ENCODE data around the gene KLF15. TPM values are rescaled to one million over a fixed set of nuclear protein-coding genes. Genes with fewer than 3 reads are reported as not detected.

Gene KLF15
- total RNA-seq, 1 experiment from 2014 or later, result not detected

DNA sequence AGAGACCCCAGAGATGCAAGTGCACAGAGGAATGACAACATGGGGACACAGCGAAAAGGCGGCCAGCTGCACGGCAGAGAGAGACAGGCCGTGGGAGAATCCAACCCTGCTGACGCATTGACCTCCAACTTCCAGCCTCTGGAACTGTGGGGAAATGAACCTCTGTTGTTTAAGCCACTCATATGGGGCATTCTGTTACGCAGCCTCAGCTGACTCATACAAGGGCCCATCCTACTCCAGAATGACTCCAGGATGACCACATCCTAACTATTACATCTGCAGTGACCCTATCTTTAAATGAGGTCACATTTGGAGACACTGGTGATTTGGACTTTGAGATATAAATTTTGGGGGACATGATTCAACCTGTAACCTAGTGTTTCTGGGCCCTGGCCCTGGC lies 44.0 kb downstream of the KLF15 start:
- no TSS peak for BruUV-seq (replicated peaks)
- H3K79me2 ChIP-seq (ENCODE audit: low read length), result no peaks in the 10 kb centered on the region
- H3K27ac ChIP-seq (ENCODE audit: low read length), result no peak overlapping the region
- no peak overlapping the region for H3K4me2 ChIP-seq (ENCODE audit: low read length)
- no peak overlapping the region for H2AFZ ChIP-seq (ENCODE audit: low read length)
- no peak overlapping the region for H3K9ac ChIP-seq (ENCODE audit: low read length)
- H4K20me1 ChIP-seq (ENCODE audit: low read length), result no peaks in the 10 kb centered on the region
- DNase-seq (no peak), ATAC-seq (no peak)
- no peaks in the 10 kb centered on the region for H3K36me3 ChIP-seq (ENCODE audit: low read depth, low read length)
- ChIA-PET POLR2A (ENCODE audit: unreplicated experiment) (no interaction called here), CTCF (no interaction called here)
- intact Hi-C loops (cut with micrococcal nuclease), result no loop called here
- H3K9me3 ChIP-seq (ENCODE audit: low read length), result no peaks in the 10 kb centered on the region
- TF ChIP-seq EZH2 (IDR thresholded peaks at IDR 0.05; ENCODE audit: low read length, unreplicated experiment), result no peak
- no peak for TF ChIP-seq CTCF (conservative IDR thresholded peaks at IDR 0.05; ENCODE audit: low read depth, low read length)
- TF ChIP-seq EZH2phosphoT487 (IDR thresholded peaks at IDR 0.05; ENCODE audit: borderline replicate concordance, low read length), result no peak
- no peaks in the 10 kb centered on the region for H3K27me3 ChIP-seq (ENCODE audit: low read length)
- H3K4me1 ChIP-seq (ENCODE audit: insufficient read depth, low read length), result no peaks in the 10 kb centered on the region
- H3K9me2 ChIP-seq (replicated peaks; ENCODE audit: low read length), result no peaks in the 10 kb centered on the region
- no peaks in the 10 kb centered on the region for H3F3A ChIP-seq (ENCODE audit: low read length, unreplicated experiment)
- H3K4me3 ChIP-seq (ENCODE audit: low read length), result no peak overlapping the region

GRCh38 chr3:126312341-126312740 lies 44.9 kb downstream of the KLF15 start:
- TF ChIP-seq EZH2phosphoT487 (IDR thresholded peaks at IDR 0.05; ENCODE audit: borderline replicate concordance, low read length) (no peak), EZH2 (IDR thresholded peaks at IDR 0.05; ENCODE audit: low read length, unreplicated experiment) (no peak), CTCF (conservative IDR thresholded peaks at IDR 0.05; ENCODE audit: low read depth, low read length) (no peak)
- Histone ChIP-seq H3K27ac (ENCODE audit: low read length) (no peak overlapping the region), H3K4me1 (ENCODE audit: insufficient read depth, low read length) (no peaks in the 10 kb centered on the region), H3K79me2 (ENCODE audit: low read length) (no peaks in the 10 kb centered on the region), H3K9ac (ENCODE audit: low read length) (no peak overlapping the region), H4K20me1 (ENCODE audit: low read length) (no peaks in the 10 kb centered on the region), H3K9me3 (ENCODE audit: low read length) (no peaks in the 10 kb centered on the region), H3K9me2 (replicated peaks; ENCODE audit: low read length) (no peaks in the 10 kb centered on the region), H3K4me3 (ENCODE audit: low read length) (no peak overlapping the region), H3F3A (ENCODE audit: low read length, unreplicated experiment) (no peaks in the 10 kb centered on the region), H3K36me3 (ENCODE audit: low read depth, low read length) (no peaks in the 10 kb centered on the region), H3K4me2 (ENCODE audit: low read length) (no peak overlapping the region), H2AFZ (ENCODE audit: low read length) (no peak overlapping the region), H3K27me3 (ENCODE audit: low read length) (no peaks in the 10 kb centered on the region)
- intact Hi-C loops (cut with micrococcal nuclease), result no loop called here
- ATAC-seq (no peak), DNase-seq (no peak)
- POLR2A ChIA-PET (ENCODE audit: unreplicated experiment), result interaction anchor here (0.6 kb wide), 1 partner anchor 130 kb away, joined by 3 read pairs; no protein-coding TSS in a partner anchor
- CTCF ChIA-PET, result no interaction called here
- BruUV-seq (replicated peaks), result no TSS peak

- no peak overlapping the region for H3K4me2 ChIP-seq (ENCODE audit: low read length)
- no peak overlapping the region for H3K9ac ChIP-seq (ENCODE audit: low read length)
- H3K9me2 ChIP-seq (replicated peaks; ENCODE audit: low read length), result no peaks in the 10 kb centered on the region
- no peak overlapping the region for H3K4me3 ChIP-seq (ENCODE audit: low read length)
- intact Hi-C loops (cut with micrococcal nuclease), result no loop called here
- H3K27me3 ChIP-seq (ENCODE audit: low read length), result no peaks in the 10 kb centered on the region
- H2AFZ ChIP-seq (ENCODE audit: low read length), result no peak overlapping the region
- no peaks in the 10 kb centered on the region for H3K79me2 ChIP-seq (ENCODE audit: low read length)
- H3F3A ChIP-seq (ENCODE audit: low read length, unreplicated experiment), result no peaks in the 10 kb centered on the region
- ATAC-seq, result no peak
- H3K27ac ChIP-seq (ENCODE audit: low read length), result no peak overlapping the region
- no peaks in the 10 kb centered on the region for H3K4me1 ChIP-seq (ENCODE audit: insufficient read depth, low read length)
- no peak for DNase-seq
- no peak for TF ChIP-seq EZH2 (IDR thresholded peaks at IDR 0.05; ENCODE audit: low read length, unreplicated experiment)
- TF ChIP-seq CTCF (conservative IDR thresholded peaks at IDR 0.05; ENCODE audit: low read depth, low read length), result no peak
- no peak for TF ChIP-seq EZH2phosphoT487 (IDR thresholded peaks at IDR 0.05; ENCODE audit: borderline replicate concordance, low read length)
- no TSS peak for BruUV-seq (replicated peaks)
- no peaks in the 10 kb centered on the region for H3K36me3 ChIP-seq (ENCODE audit: low read depth, low read length)
- ChIA-PET CTCF (no interaction called here), POLR2A (ENCODE audit: unreplicated experiment) (no interaction called here)
- H3K9me3 ChIP-seq (ENCODE audit: low read length), result no peaks in the 10 kb centered on the region
- H4K20me1 ChIP-seq (ENCODE audit: low read length), result no peaks in the 10 kb centered on the region
Measured at GRCh38 chr3:126311338-126311978, 45.8 kb downstream of the KLF15 start.

Data from PC-3 (cell line).